ENCODE data around the gene FAM78A. TPM values are rescaled to one million over a fixed set of nuclear protein-coding genes. Genes with fewer than 3 reads are reported as not detected.

Gene FAM78A
- total and polyA plus RNA-seq, 2 experiments from 2014 or later: 0.23 to 1.1 TPM

GRCh38 chr9:131237291-131237690 lies 39.0 kb downstream of the FAM78A start:
- Histone ChIP-seq H2AFZ (peak overlapping the region; percentile 68), H3K4me1 (ENCODE audit: insufficient read depth) (peaks cover 10% of the 10 kb centered on the region), H3K27me3 (replicated peaks; ENCODE audit: insufficient read depth) (no peaks in the 10 kb centered on the region), H3K27ac (peak overlapping the region; percentile 90), H3K36me3 (ENCODE audit: low read depth) (no peaks in the 10 kb centered on the region; the same call in 1 of the 2 replicates), H3K9me2 (ENCODE audit: insufficient read depth) (no peaks in the 10 kb centered on the region), H3K79me2 (ENCODE audit: insufficient read depth) (no peaks in the 10 kb centered on the region), H3F3A (ENCODE audit: insufficient read depth) (peaks cover 12% of the 10 kb centered on the region; the same call in 1 of the 2 replicates), H3K9ac (peak overlapping the region; percentile 73), H4K20me1 (ENCODE audit: insufficient read depth) (no peaks in the 10 kb centered on the region), H3K9me3 (ENCODE audit: low read depth) (no peaks in the 10 kb centered on the region), H3K4me2 (ENCODE audit: unreplicated experiment) (peak overlapping the region; percentile 63), H3K4me3 (no peak overlapping the region)
- WGBS, 2 experiments (ENCODE audit: low coverage in 1 of 2, low lambda C conversion rate in 2 of 2, missing lambda C conversion rate in 2 of 2): 88 to 89% methylated on average over 7 of the region's 7 CpGs
- no peak for DNase-seq
- TF ChIP-seq EZH2 (IDR thresholded peaks at IDR 0.05; ENCODE audit: insufficient read depth, poor library complexity, severe bottlenecking) (no peak), EZH2phosphoT487 (IDR thresholded peaks at IDR 0.05; ENCODE audit: insufficient read depth, low read depth) (no peak)
- in situ Hi-C loops (cut with MboI): no loop called here

DNA sequence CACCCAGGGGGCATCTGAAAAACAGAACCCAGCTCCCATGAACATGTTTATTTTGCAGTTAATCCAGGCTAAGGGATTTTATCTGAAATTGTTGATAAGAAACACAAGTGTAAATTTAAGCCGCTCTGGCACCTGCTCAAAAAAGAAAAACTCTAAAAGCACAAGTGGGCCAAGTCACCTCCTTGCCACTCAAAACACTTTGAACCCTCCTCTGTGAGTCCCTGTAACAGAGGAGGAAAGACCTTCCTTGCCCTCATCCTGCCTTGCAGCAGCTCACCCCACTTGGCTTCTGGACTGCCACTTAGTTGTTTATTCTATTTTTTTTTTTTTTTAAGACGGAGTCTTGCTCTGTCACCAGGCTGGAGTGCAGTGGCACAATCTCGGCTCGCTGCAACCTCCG lies 39.5 kb downstream of the FAM78A start:
- no peak overlapping the region for H3K27ac ChIP-seq
- no peaks in the 10 kb centered on the region for H3K9me2 ChIP-seq (ENCODE audit: insufficient read depth)
- no peaks in the 10 kb centered on the region for H3K79me2 ChIP-seq (ENCODE audit: insufficient read depth)

GRCh38 chr9:131236161-131236560 lies 40.1 kb downstream of the FAM78A start:
- no peak overlapping the region for H2AFZ ChIP-seq
- no peaks in the 10 kb centered on the region; the same call in 1 of the 2 replicates for H3K36me3 ChIP-seq (ENCODE audit: low read depth)
- peaks cover 12% of the 10 kb centered on the region; the same call in 1 of the 2 replicates for H3F3A ChIP-seq (ENCODE audit: insufficient read depth)
- no peak overlapping the region for H3K27ac ChIP-seq
- 81 to 83% methylated on average over 8 of the region's 8 CpGs for WGBS, 2 experiments (ENCODE audit: low coverage in 1 of 2, low lambda C conversion rate in 2 of 2, missing lambda C conversion rate in 2 of 2)
- no peaks in the 10 kb centered on the region for H4K20me1 ChIP-seq (ENCODE audit: insufficient read depth)
- H3K9me2 ChIP-seq (ENCODE audit: insufficient read depth): no peaks in the 10 kb centered on the region
- H3K9me3 ChIP-seq (ENCODE audit: low read depth): no peaks in the 10 kb centered on the region
- no peaks in the 10 kb centered on the region for H3K27me3 ChIP-seq (replicated peaks; ENCODE audit: insufficient read depth)
- H3K9ac ChIP-seq: no peak overlapping the region
- TF ChIP-seq EZH2 (IDR thresholded peaks at IDR 0.05; ENCODE audit: insufficient read depth, poor library complexity, severe bottlenecking) (no peak), EZH2phosphoT487 (IDR thresholded peaks at IDR 0.05; ENCODE audit: insufficient read depth, low read depth) (no peak)
- H3K4me1 ChIP-seq (ENCODE audit: insufficient read depth): peaks cover 10% of the 10 kb centered on the region
- no peak for DNase-seq
- no peak overlapping the region for H3K4me3 ChIP-seq
- in situ Hi-C loops (cut with MboI): no loop called here
- no peaks in the 10 kb centered on the region for H3K79me2 ChIP-seq (ENCODE audit: insufficient read depth)
- no peak overlapping the region for H3K4me2 ChIP-seq (ENCODE audit: unreplicated experiment)

More for the DNA sequence above, 39.5 kb downstream of the FAM78A start:
- no peak for DNase-seq
- Histone ChIP-seq H3K9ac (no peak overlapping the region), H3K4me3 (no peak overlapping the region), H3K27me3 (replicated peaks; ENCODE audit: insufficient read depth) (no peaks in the 10 kb centered on the region), H2AFZ (no peak overlapping the region), H4K20me1 (ENCODE audit: insufficient read depth) (no peaks in the 10 kb centered on the region), H3K36me3 (ENCODE audit: low read depth) (no peaks in the 10 kb centered on the region; the same call in 1 of the 2 replicates), H3F3A (ENCODE audit: insufficient read depth) (peaks cover 12% of the 10 kb centered on the region; the same call in 1 of the 2 replicates), H3K4me2 (ENCODE audit: unreplicated experiment) (no peak overlapping the region), H3K4me1 (ENCODE audit: insufficient read depth) (peaks cover 10% of the 10 kb centered on the region), H3K9me3 (ENCODE audit: low read depth) (no peaks in the 10 kb centered on the region)
- in situ Hi-C loops (cut with MboI): no loop called here
- TF ChIP-seq EZH2 (IDR thresholded peaks at IDR 0.05; ENCODE audit: insufficient read depth, poor library complexity, severe bottlenecking) (no peak), EZH2phosphoT487 (IDR thresholded peaks at IDR 0.05; ENCODE audit: insufficient read depth, low read depth) (no peak)
- WGBS, 2 experiments (ENCODE audit: low coverage in 1 of 2, low lambda C conversion rate in 2 of 2, missing lambda C conversion rate in 2 of 2): 94 to 97% methylated on average over 5 of the region's 5 CpGs

- no peaks in the 10 kb centered on the region for H3K9me2 ChIP-seq (ENCODE audit: insufficient read depth)
- H4K20me1 ChIP-seq (ENCODE audit: insufficient read depth): no peaks in the 10 kb centered on the region
- peaks cover 10% of the 10 kb centered on the region for H3K4me1 ChIP-seq (ENCODE audit: insufficient read depth)
- no peak overlapping the region for H3K9ac ChIP-seq
- no peak overlapping the region for H3K27ac ChIP-seq
- TF ChIP-seq EZH2phosphoT487 (IDR thresholded peaks at IDR 0.05; ENCODE audit: insufficient read depth, low read depth) (no peak), EZH2 (IDR thresholded peaks at IDR 0.05; ENCODE audit: insufficient read depth, poor library complexity, severe bottlenecking) (no peak)
- no peaks in the 10 kb centered on the region for H3K79me2 ChIP-seq (ENCODE audit: insufficient read depth)
- no peak overlapping the region for H3K4me2 ChIP-seq (ENCODE audit: unreplicated experiment)
- H3K36me3 ChIP-seq (ENCODE audit: low read depth): no peaks in the 10 kb centered on the region; the same call in 1 of the 2 replicates
- no peaks in the 10 kb centered on the region for H3K27me3 ChIP-seq (replicated peaks; ENCODE audit: insufficient read depth)
- no peaks in the 10 kb centered on the region for H3K9me3 ChIP-seq (ENCODE audit: low read depth)
- H3K4me3 ChIP-seq: no peak overlapping the region
- 93 to 94% methylated on average over 8 to 9 of the region's 9 CpGs for WGBS, 2 experiments (ENCODE audit: low coverage in 1 of 2, low lambda C conversion rate in 2 of 2, missing lambda C conversion rate in 2 of 2)
- in situ Hi-C loops (cut with MboI): no loop called here
- DNase-seq: no peak
- peaks cover 12% of the 10 kb centered on the region; the same call in 1 of the 2 replicates for H3F3A ChIP-seq (ENCODE audit: insufficient read depth)
- H2AFZ ChIP-seq: no peak overlapping the region
Measured at GRCh38 chr9:131235480-131235851, 40.8 kb downstream of the FAM78A start.
